Measurements from ENCODE around the gene CRYBG3.

The CRYBG3 gene

DNA sequence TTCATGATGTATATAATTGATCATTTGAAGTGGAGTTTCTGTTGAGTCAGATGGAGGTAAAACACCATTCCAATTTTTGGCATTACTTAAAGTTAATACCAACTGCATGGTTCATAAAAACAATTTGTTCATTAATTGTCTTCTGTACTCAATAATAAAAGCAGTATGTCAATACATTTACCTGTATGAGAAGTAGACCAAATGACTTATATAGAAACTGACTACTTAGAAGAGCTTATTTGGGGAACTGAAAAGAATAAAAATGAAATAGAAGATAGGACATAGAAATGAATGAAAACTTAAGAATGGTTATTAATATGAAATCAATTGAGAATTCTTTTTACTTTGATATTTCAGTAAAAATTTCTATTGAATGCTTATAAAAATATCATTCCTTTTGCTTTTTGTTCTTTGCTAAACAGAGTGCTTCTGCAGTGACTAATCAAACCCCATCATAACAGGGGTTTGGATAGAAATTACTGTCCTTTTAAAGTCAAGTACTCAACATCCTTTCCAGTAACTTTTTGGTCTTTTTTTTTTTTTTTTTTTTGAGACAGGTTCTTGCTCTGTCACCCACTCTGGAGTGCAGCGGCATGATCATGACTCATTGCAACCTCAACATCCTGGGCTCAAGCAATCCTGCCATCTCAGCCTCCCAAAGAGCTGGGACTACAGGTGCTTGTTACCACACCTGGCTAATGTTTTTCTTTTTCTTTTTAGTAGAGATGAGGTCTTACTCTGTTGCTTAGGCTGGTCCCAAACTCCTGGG is 6.5 kb upstream of the CRYBG3 start:
- TF ChIP-seq SCRT2 (tag by site-specific recombination; IDR thresholded peaks at IDR 0.05) (0 out of 2 replicates have a peak, but pooled peaks have one; percentile 31), ZNF629 (tag by site-specific recombination; IDR thresholded peaks at IDR 0.05) (no peak)
- H3K27ac ChIP-seq (ENCODE audit: extremely low read depth, low read depth, low read length), result no peak overlapping the region
- POLR2A ChIA-PET, result no interaction called here
- no peaks in the 10 kb centered on the region for H3K36me3 ChIP-seq (ENCODE audit: control insufficient read depth in 2 of 2, insufficient read depth in 1 of 2, low read length in 2 of 2)
- H3K4me3 ChIP-seq (ENCODE audit: low read depth, low read length), result no peak overlapping the region
- CTCF ChIA-PET, result interaction anchor here (0.6 to 1.0 kb wide), 3 partner anchors 10 to 144 kb away, joined by 3 to 4 read pairs (median 3); no protein-coding TSS in a partner anchor
- no peaks in the 10 kb centered on the region for H3K9me3 ChIP-seq (ENCODE audit: control insufficient read depth, insufficient read depth, low read depth, low read length)
- H3K4me1 ChIP-seq (ENCODE audit: control insufficient read depth, insufficient read depth, low read length), result peaks cover 3% of the 10 kb centered on the region; the same call in 1 of the 2 replicates

DNA sequence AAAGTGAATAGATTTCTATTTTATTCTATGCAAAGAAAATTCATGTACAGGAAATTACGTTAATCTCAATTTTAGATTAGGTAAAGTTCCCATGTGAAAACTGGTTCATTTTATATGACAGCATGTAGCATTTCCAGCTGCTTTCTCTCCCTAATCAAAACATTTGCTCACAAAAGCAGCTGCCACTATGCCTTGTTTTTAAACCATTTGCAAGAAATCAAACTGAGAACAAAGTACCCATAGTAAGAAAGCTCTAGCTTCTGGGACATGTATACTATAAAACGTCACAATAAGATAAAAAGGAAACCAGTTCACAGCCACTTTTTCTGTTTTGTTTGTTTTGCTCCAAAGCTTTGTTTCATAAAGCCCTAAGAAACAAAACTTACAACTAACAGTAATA is 5.0 kb upstream of the CRYBG3 start:
- no peak overlapping the region for H3K27ac ChIP-seq (ENCODE audit: extremely low read depth, low read depth, low read length)
- peaks cover 3% of the 10 kb centered on the region; the same call in 1 of the 2 replicates for H3K4me1 ChIP-seq (ENCODE audit: control insufficient read depth, insufficient read depth, low read length)
- ChIA-PET CTCF (interaction anchor here (0.6 kb wide), 1 partner anchor 81 kb away, joined by 3 read pairs; no protein-coding TSS in a partner anchor), POLR2A (no interaction called here)
- TF ChIP-seq ZNF416 (tag by site-specific recombination; IDR thresholded peaks at IDR 0.05), result no peak
- no peak for TF ChIP-seq ZNF843 (tag by site-specific recombination; IDR thresholded peaks at IDR 0.05)
- TF ChIP-seq, protein P1, sequence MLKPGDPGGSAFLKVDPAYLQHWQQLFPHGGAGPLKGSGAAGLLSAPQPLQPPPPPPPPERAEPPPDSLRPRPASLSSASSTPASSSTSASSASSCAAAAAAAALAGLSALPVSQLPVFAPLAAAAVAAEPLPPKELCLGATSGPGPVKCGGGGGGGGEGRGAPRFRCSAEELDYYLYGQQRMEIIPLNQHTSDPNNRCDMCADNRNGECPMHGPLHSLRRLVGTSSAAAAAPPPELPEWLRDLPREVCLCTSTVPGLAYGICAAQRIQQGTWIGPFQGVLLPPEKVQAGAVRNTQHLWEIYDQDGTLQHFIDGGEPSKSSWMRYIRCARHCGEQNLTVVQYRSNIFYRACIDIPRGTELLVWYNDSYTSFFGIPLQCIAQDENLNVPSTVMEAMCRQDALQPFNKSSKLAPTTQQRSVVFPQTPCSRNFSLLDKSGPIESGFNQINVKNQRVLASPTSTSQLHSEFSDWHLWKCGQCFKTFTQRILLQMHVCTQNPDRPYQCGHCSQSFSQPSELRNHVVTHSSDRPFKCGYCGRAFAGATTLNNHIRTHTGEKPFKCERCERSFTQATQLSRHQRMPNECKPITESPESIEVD (tag by site-specific recombination; IDR thresholded peaks at IDR 0.05), result peak; percentile 36; the same call in 1 of the 2 replicates
- TF ChIP-seq, protein P2, sequence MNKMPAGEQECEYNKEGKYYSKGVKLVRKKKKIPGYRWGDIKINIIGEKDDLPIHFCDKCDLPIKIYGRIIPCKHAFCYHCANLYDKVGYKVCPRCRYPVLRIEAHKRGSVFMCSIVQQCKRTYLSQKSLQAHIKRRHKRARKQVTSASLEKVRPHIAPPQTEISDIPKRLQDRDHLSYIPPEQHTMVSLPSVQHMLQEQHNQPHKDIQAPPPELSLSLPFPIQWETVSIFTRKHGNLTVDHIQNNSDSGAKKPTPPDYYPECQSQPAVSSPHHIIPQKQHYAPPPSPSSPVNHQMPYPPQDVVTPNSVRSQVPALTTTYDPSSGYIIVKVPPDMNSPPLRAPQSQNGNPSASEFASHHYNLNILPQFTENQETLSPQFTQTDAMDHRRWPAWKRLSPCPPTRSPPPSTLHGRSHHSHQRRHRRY (tag by site-specific recombination; IDR thresholded peaks at IDR 0.05), result no peak
- TF ChIP-seq ZNF677 (tag by site-specific recombination; IDR thresholded peaks at IDR 0.05), result no peak
- TF ChIP-seq ZNF394 (tag by site-specific recombination; IDR thresholded peaks at IDR 0.05; ENCODE audit: borderline replicate concordance), result no peak
- TF ChIP-seq, protein P3, sequence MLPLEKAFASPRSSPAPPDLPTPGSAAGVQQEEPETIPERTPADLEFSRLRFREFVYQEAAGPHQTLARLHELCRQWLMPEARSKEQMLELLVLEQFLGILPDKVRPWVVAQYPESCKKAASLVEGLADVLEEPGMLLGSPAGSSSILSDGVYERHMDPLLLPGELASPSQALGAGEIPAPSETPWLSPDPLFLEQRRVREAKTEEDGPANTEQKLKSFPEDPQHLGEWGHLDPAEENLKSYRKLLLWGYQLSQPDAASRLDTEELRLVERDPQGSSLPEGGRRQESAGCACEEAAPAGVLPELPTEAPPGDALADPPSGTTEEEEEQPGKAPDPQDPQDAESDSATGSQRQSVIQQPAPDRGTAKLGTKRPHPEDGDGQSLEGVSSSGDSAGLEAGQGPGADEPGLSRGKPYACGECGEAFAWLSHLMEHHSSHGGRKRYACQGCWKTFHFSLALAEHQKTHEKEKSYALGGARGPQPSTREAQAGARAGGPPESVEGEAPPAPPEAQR (tag by site-specific recombination; IDR thresholded peaks at IDR 0.05), result no peak
- no peak for TF ChIP-seq KLF16 (tag by site-specific recombination; IDR thresholded peaks at IDR 0.05)
- H3K4me3 ChIP-seq (ENCODE audit: low read depth, low read length), result no peak overlapping the region
- H3K9me3 ChIP-seq (ENCODE audit: control insufficient read depth, insufficient read depth, low read depth, low read length), result no peaks in the 10 kb centered on the region
- H3K36me3 ChIP-seq (ENCODE audit: control insufficient read depth in 2 of 2, insufficient read depth in 1 of 2, low read length in 2 of 2), result no peaks in the 10 kb centered on the region

DNA sequence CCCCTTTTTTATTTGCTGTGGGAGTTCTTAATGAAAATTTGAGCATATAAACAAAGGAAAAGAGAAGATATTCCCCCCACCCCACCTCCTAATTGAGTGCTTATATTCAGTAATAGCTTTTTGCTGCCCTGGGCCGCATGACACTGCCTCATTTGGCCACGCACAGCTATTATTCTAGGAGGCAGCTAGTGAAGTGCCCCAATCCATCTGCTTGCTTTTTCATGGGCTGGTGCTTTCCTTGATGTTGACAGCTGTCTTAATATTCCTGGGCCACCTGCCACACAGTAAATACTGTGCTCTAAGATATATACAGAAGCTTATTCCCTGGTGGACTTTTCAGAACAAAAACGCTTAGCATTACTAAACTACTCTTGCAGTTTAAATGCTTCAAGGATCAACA is 3.8 kb upstream of the CRYBG3 start:
- ChIA-PET CTCF (interaction anchor here (0.6 kb wide), 1 partner anchor 1205 kb away, joined by 4 read pairs; no protein-coding TSS in a partner anchor), POLR2A (no interaction called here)
- no peak for TF ChIP-seq BCL11B (tag by site-specific recombination; IDR thresholded peaks at IDR 0.05; ENCODE audit: low read depth)
- TF ChIP-seq, protein P1 (tag by site-specific recombination; IDR thresholded peaks at IDR 0.05), result peak; percentile 82
- no peak for TF ChIP-seq ZNF311 (tag by site-specific recombination; IDR thresholded peaks at IDR 0.05; ENCODE audit: borderline replicate concordance)
- peak; percentile 38; the same call in 1 of the 2 replicates for TF ChIP-seq OSR2 (tag by site-specific recombination; IDR thresholded peaks at IDR 0.05)
- peak; percentile 25; the same call in 1 of the 2 replicates for TF ChIP-seq ZNF335 (tag by site-specific recombination; conservative IDR thresholded peaks at IDR 0.05)
- Histone ChIP-seq H3K27ac (ENCODE audit: extremely low read depth, low read depth, low read length) (no peak overlapping the region), H3K9me3 (ENCODE audit: control insufficient read depth, insufficient read depth, low read depth, low read length) (no peaks in the 10 kb centered on the region), H3K4me1 (ENCODE audit: control insufficient read depth, insufficient read depth, low read length) (peaks cover 3% of the 10 kb centered on the region; the same call in 1 of the 2 replicates), H3K4me3 (ENCODE audit: low read depth, low read length) (no peak overlapping the region), H3K36me3 (ENCODE audit: control insufficient read depth in 2 of 2, insufficient read depth in 1 of 2, low read length in 2 of 2) (no peaks in the 10 kb centered on the region)
